ENCODE measurements around the gene RRN3.

- no peak for TF ChIP-seq CTCF (conservative IDR thresholded peaks at IDR 0.05; ENCODE audit: low read depth, low read length)
- no peak for TF ChIP-seq EZH2 (IDR thresholded peaks at IDR 0.05; ENCODE audit: borderline replicate concordance, low read depth, low read length, poor library complexity, severe bottlenecking)
These were observed 61.3 kb downstream of the RRN3 start for GRCh38 chr16:15032547-15033308.

Data from A673 (cell line).